Prostate gland (tissue), 1 donor: ENCODE data around the gene SDC1.

Experiments
- POLR2A ChIP-seq: fragments of 450-650 bp; IDR thresholded peaks from one replicate; pipeline ENCODE4 v1.6.1; 2016; ENCODE audit warnings: antibody characterized with exemption, mild to moderate bottlenecking
- POLR2AphosphoS5 ChIP-seq: sonication (generic); formaldehyde crosslinking; IDR thresholded peaks from one replicate; pipeline ENCODE4 v1.6.1; 2017; ENCODE audit warnings: antibody characterized with exemption

GRCh38 chr2:20168727-20169696 lies 55.9 kb downstream of the SDC1 start:
- TF ChIP-seq POLR2AphosphoS5 (no peak), POLR2A (no peak)
